Measurements from ENCODE around the gene HMGN1.
A peak's percentile ranks its signal among the peaks of the same experiment; 100 is the strongest.

The HMGN1 gene

DNA sequence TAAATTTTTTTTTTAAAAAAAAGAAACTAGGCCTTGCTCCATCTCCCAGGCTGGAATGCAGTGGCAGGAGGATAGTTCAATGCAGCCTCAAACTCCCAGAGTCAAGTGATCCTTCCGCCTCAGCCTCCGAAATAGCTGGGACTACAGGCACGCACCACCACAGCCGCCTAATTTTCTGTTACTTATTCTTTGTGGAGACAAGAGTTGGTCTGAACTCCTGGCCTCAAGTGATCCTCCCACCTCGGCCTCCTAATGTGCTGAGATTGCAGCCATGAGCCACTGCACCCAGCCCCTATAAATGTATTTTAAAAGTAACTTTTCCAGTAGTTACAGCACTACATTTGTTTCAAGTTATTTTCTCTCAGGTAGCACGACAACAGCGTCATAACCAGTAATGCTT lies 37.7 kb downstream of the HMGN1 start:
- no peaks in the 10 kb centered on the region for H3K9me3 ChIP-seq (ENCODE audit: control insufficient read depth, low read length)
- no peaks in the 10 kb centered on the region for H3K27me3 ChIP-seq (replicated peaks; ENCODE audit: control insufficient read depth, insufficient read depth, low read length, poor library complexity, severe bottlenecking)
- no peak for DNase-seq
- H3K4me1 ChIP-seq (ENCODE audit: control insufficient read depth, insufficient read depth, low read length, poor library complexity, severe bottlenecking), result peaks cover 16% of the 10 kb centered on the region
- peak overlapping the region; percentile 11 for H3K27ac ChIP-seq (ENCODE audit: insufficient read depth, low read length, poor library complexity, severe bottlenecking)
- no peak overlapping the region for H3K4me3 ChIP-seq (ENCODE audit: insufficient read depth, low read depth, low read length, poor library complexity, severe bottlenecking)
- no peaks in the 10 kb centered on the region for H3K36me3 ChIP-seq (ENCODE audit: control insufficient read depth, insufficient read depth, low read length)

DNA sequence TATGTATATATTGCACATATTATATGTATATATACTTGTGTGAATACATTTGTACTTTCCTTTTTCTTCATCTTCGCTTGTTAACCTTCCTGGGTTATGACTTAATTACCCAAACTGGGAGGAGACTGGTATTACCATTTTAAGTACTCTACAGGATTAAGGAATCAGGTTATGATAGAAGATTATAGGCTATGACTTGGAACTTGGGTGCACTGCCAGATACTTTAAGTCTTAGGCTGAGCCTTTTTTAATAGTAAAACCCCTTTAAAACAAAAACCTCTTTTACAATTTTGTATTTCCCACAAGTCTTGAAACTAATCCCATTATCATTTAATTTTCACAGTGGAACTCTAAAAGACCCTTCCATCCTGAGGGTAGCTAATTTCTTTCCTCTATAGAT lies 41.4 kb downstream of the HMGN1 start:
- no peak overlapping the region for H3K4me3 ChIP-seq (ENCODE audit: insufficient read depth, low read depth, low read length, poor library complexity, severe bottlenecking)
- H3K4me1 ChIP-seq (ENCODE audit: control insufficient read depth, insufficient read depth, low read length, poor library complexity, severe bottlenecking), result peaks cover 6% of the 10 kb centered on the region
- no peaks in the 10 kb centered on the region for H3K9me3 ChIP-seq (ENCODE audit: control insufficient read depth, low read length)
- H3K36me3 ChIP-seq (ENCODE audit: control insufficient read depth, insufficient read depth, low read length), result no peaks in the 10 kb centered on the region
- no peaks in the 10 kb centered on the region for H3K27me3 ChIP-seq (replicated peaks; ENCODE audit: control insufficient read depth, insufficient read depth, low read length, poor library complexity, severe bottlenecking)
- no peak overlapping the region for H3K27ac ChIP-seq (ENCODE audit: insufficient read depth, low read length, poor library complexity, severe bottlenecking)
- DNase-seq, result no peak

DNA sequence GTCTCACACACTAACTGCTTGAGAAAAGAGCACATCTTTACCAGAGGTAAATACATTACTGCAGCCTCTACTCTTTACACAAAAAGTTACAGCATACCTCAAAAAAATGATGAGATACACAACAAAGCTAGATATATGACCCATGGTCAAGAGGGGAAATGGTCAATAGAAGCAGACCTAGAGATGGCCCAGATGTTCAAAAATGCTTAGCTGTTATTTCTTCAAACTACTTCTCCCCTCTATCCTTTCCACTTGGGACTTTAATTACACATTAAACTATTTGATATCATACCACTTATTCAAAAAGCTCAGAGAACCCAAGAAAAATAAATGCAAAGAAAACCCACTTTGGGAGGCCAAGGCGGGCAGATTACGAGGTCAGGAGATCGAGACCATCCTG lies 48.3 kb downstream of the HMGN1 start:
- Histone ChIP-seq H3K27ac (ENCODE audit: insufficient read depth, low read length, poor library complexity, severe bottlenecking) (no peak overlapping the region), H3K4me1 (ENCODE audit: control insufficient read depth, insufficient read depth, low read length, poor library complexity, severe bottlenecking) (no peaks in the 10 kb centered on the region), H3K4me3 (ENCODE audit: insufficient read depth, low read depth, low read length, poor library complexity, severe bottlenecking) (no peak overlapping the region), H3K36me3 (ENCODE audit: control insufficient read depth, insufficient read depth, low read length) (peaks cover 26% of the 10 kb centered on the region), H3K9me3 (ENCODE audit: control insufficient read depth, low read length) (no peaks in the 10 kb centered on the region), H3K27me3 (replicated peaks; ENCODE audit: control insufficient read depth, insufficient read depth, low read length, poor library complexity, severe bottlenecking) (no peaks in the 10 kb centered on the region)
- DNase-seq, result no peak

DNA sequence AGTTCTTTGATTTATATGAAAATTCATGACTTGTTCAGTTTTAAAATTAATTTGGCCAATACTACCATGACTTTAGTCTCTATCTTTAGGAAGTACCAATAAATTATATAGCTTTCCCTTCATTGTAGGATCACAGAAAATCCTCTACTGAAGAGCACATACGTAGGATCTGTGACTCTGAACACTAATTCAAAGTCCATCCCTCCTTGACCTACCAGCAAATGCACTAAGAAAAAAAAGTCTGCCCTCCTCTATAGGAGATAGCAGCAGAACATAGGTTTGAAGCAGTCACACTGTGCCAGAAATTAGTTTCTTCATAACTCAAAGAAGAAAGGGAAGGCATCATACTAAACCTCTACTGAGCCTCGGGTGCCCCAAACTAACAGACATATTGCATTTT lies 52.0 kb downstream of the HMGN1 start:
- H3K27me3 ChIP-seq (replicated peaks; ENCODE audit: control insufficient read depth, insufficient read depth, low read length, poor library complexity, severe bottlenecking), result no peaks in the 10 kb centered on the region
- no peaks in the 10 kb centered on the region for H3K4me1 ChIP-seq (ENCODE audit: control insufficient read depth, insufficient read depth, low read length, poor library complexity, severe bottlenecking)
- H3K9me3 ChIP-seq (ENCODE audit: control insufficient read depth, low read length), result no peaks in the 10 kb centered on the region
- H3K4me3 ChIP-seq (ENCODE audit: insufficient read depth, low read depth, low read length, poor library complexity, severe bottlenecking), result no peak overlapping the region
- H3K27ac ChIP-seq (ENCODE audit: insufficient read depth, low read length, poor library complexity, severe bottlenecking), result no peak overlapping the region
- DNase-seq, result no peak
- peaks cover 49% of the 10 kb centered on the region for H3K36me3 ChIP-seq (ENCODE audit: control insufficient read depth, insufficient read depth, low read length)

All from effector memory CD4-positive, alpha-beta T cell (primary cell).